Measurements from ENCODE around the gene STXBP3. TPM values are rescaled to one million over a fixed set of nuclear protein-coding genes. Genes with fewer than 3 reads are reported as not detected.

STXBP3 gene
- total and polyA plus RNA-seq, 2 of the 8 experiments (the other 6 are each of a cell fraction or from before 2014, with no cell fraction given), result 6.0 to 38.5 TPM

- H3K79me1 ChIP-seq (ENCODE audit: low read depth, low read length), result no peaks in the 10 kb centered on the region
- H4K8ac ChIP-seq (ENCODE audit: extremely low read depth, insufficient read depth, low read length), result no peak overlapping the region
- ChIA-PET POLR2A (ENCODE audit: partially characterized antibody) (interaction anchor here (0.9 to 1.0 kb wide), 2 partner anchors 60 to 67 kb away, joined by 3 read pairs; partner anchors contain the start of gene GPSM2), CTCF (ENCODE audit: partially characterized antibody) (interaction anchor here (0.8 to 1.2 kb wide), 4 partner anchors 12 to 81 kb away, joined by 3 read pairs; no protein-coding TSS in a partner anchor)
- 0 out of 2 replicates have a peak overlapping the region, but pooled peaks have one; percentile 81 for H2BK12ac ChIP-seq (ENCODE audit: low read depth, low read length)
- H2BK120ac ChIP-seq (replicated peaks; ENCODE audit: low read depth, low read length), result peak overlapping the region; percentile 26
- H4K20me1 ChIP-seq (replicated peaks in 1 of 2; ENCODE audit: control insufficient read depth in 1 of 2, insufficient read depth in 2 of 2, low read length in 2 of 2), result no peaks in the 10 kb centered on the region
- H2BK20ac ChIP-seq (ENCODE audit: low read length), result no peak overlapping the region
- DNase-seq (ENCODE audit: low read depth in 1 of 2, low spot score in 2 of 2), result no peak
- H2BK5ac ChIP-seq (ENCODE audit: low read depth, low read length), result no peak overlapping the region; the same call in 1 of the 2 replicates
- H3K18ac ChIP-seq (ENCODE audit: extremely low read depth, low read length), result no peak overlapping the region
- peak overlapping the region; percentile 81; the same call in 1 of the 2 replicates for H2BK15ac ChIP-seq (ENCODE audit: low read length)
- no peaks in the 10 kb centered on the region for H3K9me3 ChIP-seq (ENCODE audit: insufficient read depth in 2 of 2, low read depth in 1 of 2, low read length in 1 of 2)
- 90% methylated on average over 8 of the region's 8 CpGs; no CpG with 5 or more reads in 1 of the 2 experiments for WGBS, 2 experiments (ENCODE audit: extremely low coverage in 1 of 2, insufficient coverage in 1 of 2, insufficient read length in 1 of 2, insufficient replicate concordance in 2 of 2, low coverage in 1 of 2, low lambda C conversion rate in 2 of 2, missing lambda C conversion rate in 1 of 2)
- H3K9ac ChIP-seq (replicated peaks in 1 of 4; ENCODE audit: extremely low read depth in 1 of 4, low read depth in 3 of 4, low read length in 3 of 4), result peak overlapping the region in 2 of 4 experiments; percentile 14 to 31; a peak in 2 of 7 replicates
- no peaks in the 10 kb centered on the region for H3K23me2 ChIP-seq (ENCODE audit: low read depth, low read length)
- H3K27ac ChIP-seq (ENCODE audit: low read depth, low read length), result no peak overlapping the region
- no peak overlapping the region for H3K23ac ChIP-seq (ENCODE audit: insufficient read length)
- peak overlapping the region; percentile 58 for H4K5ac ChIP-seq (ENCODE audit: insufficient read length, low read depth, low read length)
- H4K91ac ChIP-seq (replicated peaks; ENCODE audit: insufficient read length, low read length), result peak overlapping the region; percentile 94
- no peak overlapping the region for H3K14ac ChIP-seq (ENCODE audit: insufficient read length)
- no peak for FAIRE-seq
- H3K4ac ChIP-seq (replicated peaks; ENCODE audit: insufficient read length, low read depth, low read length), result no peak overlapping the region
- no peak for TF ChIP-seq HDAC6 (IDR thresholded peaks at IDR 0.05; ENCODE audit: low read depth, low read length)
- 0 out of 2 replicates have a peak, but pooled peaks have one; percentile 5 for TF ChIP-seq TAF1 (IDR thresholded peaks at IDR 0.05; ENCODE audit: low read depth, low read length)
- TF ChIP-seq SUZ12 (IDR thresholded peaks at IDR 0.05; ENCODE audit: low read length), result no peak
- no peak for TF ChIP-seq CTBP2 (IDR thresholded peaks at IDR 0.05; ENCODE audit: borderline replicate concordance, insufficient read depth, insufficient read length, low read length)
- no peaks in the 10 kb centered on the region for H3K79me2 ChIP-seq (ENCODE audit: control insufficient read depth in 1 of 2, insufficient read depth in 2 of 2, low read length in 2 of 2)
- H2AFZ ChIP-seq (ENCODE audit: low read length), result peak overlapping the region; percentile 79
- H3K4me3 ChIP-seq (ENCODE audit: extremely low read depth in 1 of 4, insufficient read depth in 2 of 4, low read depth in 3 of 4, low read length in 4 of 4), result no peak overlapping the region
- 0 out of 4 replicates have a peak overlapping the region, but pooled peaks of 1 of the 2 experiments have one; percentile 10 for H3K4me2 ChIP-seq (ENCODE audit: insufficient read depth in 1 of 2, low read depth in 2 of 2, low read length in 2 of 2)
- no peak overlapping the region for H2AK5ac ChIP-seq (ENCODE audit: low read depth, low read length)
- H3K56ac ChIP-seq (replicated peaks; ENCODE audit: insufficient read length, low read depth, low read length), result no peak overlapping the region
- peaks cover 0 to 25% (median 5%) of the 10 kb centered on the region in 4 experiments; a peak in 4 of 7 replicates for H3K4me1 ChIP-seq (replicated peaks in 1 of 4; ENCODE audit: control insufficient read depth in 3 of 4, insufficient read depth in 4 of 4, low read length in 3 of 4)
- H3K27me3 ChIP-seq (replicated peaks in 1 of 4; ENCODE audit: control insufficient read depth in 3 of 4, extremely low read depth in 1 of 4, insufficient read depth in 3 of 4, low read length in 3 of 4), result no peaks in the 10 kb centered on the region
- H3K36me3 ChIP-seq (ENCODE audit: control insufficient read depth in 2 of 4, insufficient read depth in 4 of 4, low read length in 3 of 4), result no peaks in the 10 kb centered on the region
Measured at GRCh38 chr1:108817016-108817415, 70.5 kb downstream of the STXBP3 start.
